DMS153 treated with DMSO at 0.1 percent for 48 hours (cell line): ENCODE results near the gene SLC22A2.
"Not testable (repeated sequence)": the region's sequence is repeated elsewhere in the genome, so short reads cannot be mapped to it uniquely, and the experiment has no call there.

Experiments used
- DNase-seq: peaks from one replicate; lab custom pipeline; 2025; ENCODE audit not compliant: unreplicated experiment; lab: John Stamatoyannopoulos, UW

The SLC22A2 gene

GRCh38 chr6:160252073-160252813 lies 6.4 kb downstream of the SLC22A2 start:
- DNase-seq: no peak

DNA sequence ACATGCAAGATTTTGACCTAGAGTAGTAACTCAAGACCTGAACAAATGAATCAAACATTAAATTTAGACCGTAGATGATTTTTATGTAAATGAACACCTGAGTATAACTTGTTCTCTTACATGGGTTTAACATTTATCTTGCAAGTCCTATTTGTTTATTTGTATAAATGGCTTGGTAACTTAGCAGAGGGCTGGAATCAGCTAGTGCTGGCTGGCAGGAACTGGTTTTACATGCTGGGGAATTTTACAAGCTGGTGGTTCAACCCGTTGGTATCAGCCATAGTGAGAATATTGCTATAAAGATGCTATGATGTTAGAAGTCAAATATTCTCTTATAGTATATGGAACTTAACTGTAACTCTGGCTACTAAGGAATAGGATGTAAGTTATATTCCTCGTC lies 8.9 kb downstream of the SLC22A2 start:
- no peak for DNase-seq

- no peak for DNase-seq
Observed at GRCh38 chr6:160248538-160248937, 10.1 kb downstream of the SLC22A2 start.

DNA sequence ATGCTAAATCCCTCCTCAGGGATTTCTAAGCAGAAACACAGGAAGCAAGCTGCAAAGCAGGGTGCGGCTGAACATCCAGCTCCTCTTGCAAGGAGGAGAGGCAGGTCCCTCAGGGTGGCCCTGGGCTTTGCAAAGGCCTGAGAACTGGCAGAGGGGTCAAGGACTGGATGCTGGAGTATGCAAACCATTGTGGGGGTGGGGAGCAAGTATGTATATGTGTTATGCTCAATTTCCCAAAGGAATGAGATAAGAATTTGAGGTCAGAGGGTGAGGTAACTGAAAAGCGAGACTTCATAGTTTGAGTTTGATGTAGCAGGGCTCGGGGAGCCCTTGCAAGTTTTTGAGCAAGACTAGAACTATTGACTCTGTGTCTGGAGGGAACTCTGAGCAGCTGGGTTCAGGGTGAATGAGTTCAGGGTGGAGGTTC lies 11.2 kb downstream of the SLC22A2 start:
- no peak for DNase-seq

- no peak for DNase-seq
Observed at GRCh38 chr6:160240691-160241084, 17.9 kb downstream of the SLC22A2 start.

DNA sequence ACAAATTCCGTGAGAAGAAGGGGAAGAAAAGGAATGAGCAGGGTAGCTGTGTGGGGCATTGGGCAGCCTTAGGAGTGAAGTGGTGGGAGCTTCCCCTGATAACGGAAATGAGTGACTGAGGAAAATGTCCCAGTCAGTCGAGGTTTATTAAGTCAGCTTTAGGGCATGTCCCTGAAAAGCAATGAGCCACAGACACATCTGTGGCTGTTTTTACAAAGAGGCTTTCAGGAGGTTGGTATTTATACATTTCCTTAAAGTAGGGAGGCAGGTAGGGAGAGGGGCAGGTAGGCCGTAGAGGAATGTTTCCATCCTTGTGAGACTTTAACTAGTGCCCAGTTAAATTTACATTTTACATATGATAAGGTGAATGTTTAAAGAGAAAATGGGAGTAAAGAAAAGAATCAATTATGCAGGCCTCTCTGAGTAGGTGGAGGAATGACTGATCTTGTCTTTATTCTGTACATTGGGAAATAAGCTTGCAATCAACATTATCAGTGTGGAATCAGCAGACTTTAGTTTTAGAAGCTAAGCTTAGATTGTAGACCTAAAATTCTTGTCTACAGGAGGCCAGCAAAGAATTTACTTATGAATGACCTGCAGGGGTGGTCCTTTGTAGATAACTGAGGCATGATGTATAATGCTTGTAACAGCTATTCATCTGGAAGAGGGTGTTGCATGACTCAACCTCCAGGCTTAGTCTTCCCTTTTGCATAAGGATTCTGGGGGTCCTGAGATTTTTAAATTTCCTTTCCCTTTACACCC lies 18.5 kb downstream of the SLC22A2 start:
- no peak for DNase-seq

DNA sequence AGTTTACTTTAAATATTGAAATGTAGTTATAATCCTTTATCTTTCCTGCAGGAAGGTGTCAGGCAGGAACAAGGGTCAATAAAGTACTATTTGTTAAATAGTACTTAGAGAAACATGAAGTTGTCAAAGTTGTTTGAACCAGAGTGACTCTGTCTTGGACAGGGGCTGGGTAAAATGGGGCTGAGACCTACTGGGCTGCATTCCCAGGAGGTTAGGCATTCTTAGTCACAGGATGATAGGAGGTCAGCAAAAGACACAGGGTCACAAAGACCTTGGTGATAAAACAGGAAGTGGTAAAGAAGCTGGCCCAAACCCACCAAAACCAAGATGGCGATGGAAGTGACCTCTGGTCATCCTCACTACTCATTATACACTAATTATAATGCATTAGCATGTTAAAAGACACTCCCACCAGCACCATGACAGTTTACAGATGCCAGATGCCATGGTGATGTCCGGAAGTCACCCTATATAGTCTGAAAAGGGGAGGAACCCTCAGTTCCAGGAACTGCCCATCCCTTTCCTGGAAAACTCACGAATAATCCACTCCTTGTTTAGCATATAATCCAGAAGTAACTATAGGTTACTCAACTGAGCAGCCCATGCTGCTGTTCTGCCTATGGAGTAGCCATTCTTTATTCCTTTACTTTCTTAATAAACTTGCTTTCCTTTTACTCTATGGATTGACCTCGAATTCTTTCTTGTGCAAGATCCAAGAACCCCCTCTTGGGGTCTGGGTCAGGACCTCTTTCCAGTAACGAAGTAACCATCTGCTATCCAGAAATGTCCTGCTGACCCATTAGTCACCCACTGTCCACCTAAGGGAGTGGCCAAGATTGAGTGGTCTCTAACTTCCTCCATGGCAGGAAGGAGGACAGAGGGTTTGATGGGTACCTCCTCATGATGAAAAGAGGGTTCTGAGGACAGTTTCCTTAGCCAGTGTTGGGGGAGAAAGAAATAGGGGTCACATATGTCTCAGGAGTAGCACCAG lies 19.6 kb downstream of the SLC22A2 start:
- no peak for DNase-seq

DNA sequence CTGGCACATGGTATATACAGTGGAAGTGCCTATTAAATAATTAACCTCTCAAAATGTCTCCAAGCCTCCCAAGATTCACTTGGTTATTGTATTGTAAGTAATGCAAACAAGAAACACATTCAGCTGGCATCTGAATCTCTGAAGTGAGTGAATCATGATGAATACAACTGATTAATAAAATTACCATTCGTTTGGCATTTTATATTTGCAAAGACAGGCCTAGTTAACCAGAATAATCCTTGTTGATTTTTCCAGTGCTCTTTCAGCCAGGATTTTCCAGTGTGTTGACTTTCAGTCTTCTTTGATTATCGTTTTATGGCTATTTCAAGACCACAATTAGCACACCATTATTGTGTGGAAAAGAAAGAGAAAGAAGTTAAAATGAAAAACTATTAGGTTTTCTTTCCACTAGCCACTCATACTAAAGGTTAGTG lies 20.3 kb downstream of the SLC22A2 start:
- no peak for DNase-seq

GRCh38 chr6:160237597-160238275 lies 20.9 kb downstream of the SLC22A2 start:
- not testable (repeated sequence) for DNase-seq

DNA sequence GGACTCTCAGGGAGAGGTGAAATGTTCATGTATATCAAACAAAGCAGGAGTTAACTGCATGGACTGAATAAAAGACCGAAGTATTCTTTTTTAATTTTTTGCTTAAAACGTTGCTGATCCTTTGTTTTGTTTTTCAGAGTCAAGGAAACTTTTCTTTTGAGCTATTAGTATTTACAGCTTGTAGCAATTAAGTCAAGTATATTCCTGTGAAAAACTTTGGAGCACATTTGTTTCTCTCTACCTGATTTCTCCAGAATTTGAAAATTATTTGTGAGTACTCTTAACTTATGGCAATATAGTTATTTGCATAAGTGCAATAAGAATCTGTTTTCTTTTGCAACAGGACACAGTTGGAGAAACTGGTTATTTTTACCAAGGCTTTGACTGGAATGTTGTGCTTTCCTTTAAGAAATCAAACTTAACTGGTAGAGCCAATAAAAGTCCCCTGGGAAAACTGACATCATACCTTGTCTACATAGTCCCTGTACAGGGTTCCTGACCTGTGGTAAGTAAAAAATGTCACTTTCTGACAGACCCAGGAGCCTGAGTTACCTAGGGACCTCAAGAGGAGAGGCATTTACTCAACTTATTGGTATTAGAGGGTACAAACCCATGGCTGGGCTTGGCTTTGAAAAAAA lies 22.3 kb downstream of the SLC22A2 start:
- not testable (repeated sequence) for DNase-seq

DNA sequence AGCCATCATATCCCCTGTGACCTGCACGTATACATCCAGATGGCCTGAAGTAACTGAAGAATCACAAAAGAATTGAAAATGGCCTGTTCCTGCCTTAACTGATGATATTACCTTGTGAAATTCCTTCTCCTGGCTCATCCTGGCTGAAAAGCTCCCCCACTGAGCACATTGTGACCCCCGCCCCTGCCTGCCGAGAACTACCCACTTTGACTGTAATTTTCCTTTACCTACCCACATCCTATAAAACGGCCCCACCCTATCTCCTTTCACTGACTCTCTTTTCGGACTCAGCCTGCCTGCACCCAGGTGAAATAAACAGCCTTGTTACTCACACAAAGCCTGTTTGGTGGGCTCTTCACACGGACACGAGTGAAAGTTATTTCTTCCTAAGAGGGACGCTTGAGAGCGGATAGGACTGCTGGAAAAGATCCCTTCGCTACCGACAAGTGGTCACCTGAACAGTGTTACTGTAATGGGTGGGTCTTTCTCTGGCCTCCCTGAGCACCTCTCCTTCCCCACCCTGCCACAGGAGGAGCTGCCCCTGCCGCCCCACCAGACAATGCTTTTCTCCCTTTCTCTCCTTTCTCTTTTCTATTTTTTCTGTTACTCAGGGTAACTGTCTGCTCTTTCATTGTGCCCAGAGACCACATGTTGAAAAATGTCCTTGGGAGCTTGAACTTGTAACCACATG lies 24.5 kb downstream of the SLC22A2 start:
- not testable (repeated sequence) for DNase-seq

DNA sequence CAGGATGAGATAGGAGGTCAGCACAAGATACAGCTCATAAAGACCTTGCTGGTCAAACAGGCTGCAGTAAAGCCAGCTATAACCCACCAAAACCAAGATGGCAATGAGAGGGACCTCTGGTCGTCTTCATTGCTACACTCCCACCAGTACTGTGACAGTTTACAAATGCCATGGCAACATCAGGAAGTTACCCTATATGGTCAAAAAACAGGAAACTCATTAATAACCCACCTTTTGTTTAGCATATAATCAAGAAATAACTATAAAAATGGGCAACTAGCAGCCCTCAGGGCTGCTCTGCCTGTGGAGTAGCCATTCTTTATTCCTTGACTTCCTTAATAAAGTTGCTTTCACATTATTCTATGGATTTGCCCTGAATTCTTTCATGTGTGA lies 30.9 kb downstream of the SLC22A2 start:
- DNase-seq: no peak

- DNase-seq: no peak
Observed at GRCh38 chr6:160227038-160227768, 31.4 kb downstream of the SLC22A2 start.

- no peak for DNase-seq
Observed at GRCh38 chr6:160226118-160226591, 32.5 kb downstream of the SLC22A2 start.

DNA sequence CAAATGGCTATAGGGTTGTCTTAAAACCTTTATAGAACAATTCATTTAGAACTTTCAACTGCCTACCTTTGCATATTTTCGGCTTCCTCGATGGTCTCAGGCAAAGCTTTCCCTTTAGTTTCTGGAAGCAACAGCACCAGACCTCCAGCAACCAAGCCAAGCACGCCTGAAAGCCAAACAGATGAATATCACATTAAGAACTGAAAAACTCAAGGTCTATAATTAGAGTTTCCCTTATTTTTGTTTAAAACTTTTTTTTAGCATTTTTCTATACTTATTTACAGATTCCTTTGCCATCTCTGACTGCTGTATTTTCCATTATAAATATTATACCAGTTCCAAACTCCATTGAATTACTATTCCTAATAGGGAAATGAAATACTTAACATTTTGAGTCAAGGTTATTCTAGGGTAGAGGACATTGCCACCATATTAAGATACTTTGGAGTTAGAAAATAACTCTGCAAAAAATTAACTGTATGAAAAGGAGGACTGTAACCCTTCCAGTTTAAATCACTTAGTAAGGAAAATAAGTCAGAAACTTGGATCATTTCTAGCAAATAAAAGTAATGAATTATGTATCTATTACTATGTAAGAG lies 33.9 kb downstream of the SLC22A2 start:
- DNase-seq: no peak

- DNase-seq: no peak
Observed at GRCh38 chr6:160222491-160222890, 36.1 kb downstream of the SLC22A2 start.

- DNase-seq: no peak
Observed at GRCh38 chr6:160221918-160222317, 36.7 kb downstream of the SLC22A2 start.

DNA sequence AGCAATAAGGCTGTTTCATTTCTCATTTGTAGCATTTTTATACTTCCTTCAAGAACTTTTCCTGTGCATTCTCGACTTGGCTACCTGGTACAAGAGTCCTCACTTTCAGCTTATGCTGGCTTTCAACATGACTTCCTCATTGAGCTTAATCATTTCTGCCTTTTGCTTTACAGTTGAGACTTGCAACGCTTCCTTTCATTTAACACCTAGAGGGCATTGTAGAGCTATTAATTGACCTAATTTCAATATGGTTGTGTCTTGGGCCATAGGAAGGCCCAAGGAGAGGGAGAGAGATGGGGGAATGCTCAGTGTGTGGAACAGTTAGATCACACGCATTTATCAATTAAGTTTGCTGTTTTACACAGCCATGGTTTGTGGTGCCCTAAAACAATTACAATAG lies 37.2 kb downstream of the SLC22A2 start:
- DNase-seq: no peak
